Measurements from ENCODE around the gene FAM200C. TPM values are rescaled to one million over a fixed set of nuclear protein-coding genes. Genes with fewer than 3 reads are reported as not detected.

The FAM200C gene
- total RNA-seq, 2 donors from 2014 or later: 2.7 to 6.0 TPM

GRCh38 chr5:160380041-160380440 is 19.8 kb downstream of the FAM200C start:
- H3K4me1 ChIP-seq (ENCODE audit: control insufficient read depth in 1 of 2, low read depth in 2 of 2): peaks cover 0 to 16% of the 10 kb centered on the region in 2 donors
- H3K36me3 ChIP-seq: no peaks in the 10 kb centered on the region
- no peak for TF ChIP-seq CTCF (IDR thresholded peaks at IDR 0.05)
- no peak overlapping the region for H3K27ac ChIP-seq
- DNase-seq (ENCODE audit: low spot score): no peak
- no peaks in the 10 kb centered on the region for H3K9me3 ChIP-seq
- H3K4me3 ChIP-seq: no peak overlapping the region
- no peak for ATAC-seq (ENCODE audit: insufficient number of reproducible peaks, low FRiP score, low read depth)
- no peaks in the 10 kb centered on the region for H3K27me3 ChIP-seq (replicated peaks; ENCODE audit: insufficient read depth)

- Histone ChIP-seq H3K9me3 (no peaks in the 10 kb centered on the region), H3K27me3 (replicated peaks; ENCODE audit: insufficient read depth) (no peaks in the 10 kb centered on the region), H3K4me1 (ENCODE audit: control insufficient read depth in 1 of 2, low read depth in 2 of 2) (peaks cover 0 to 16% of the 10 kb centered on the region in 2 donors), H3K4me3 (no peak overlapping the region), H3K36me3 (no peaks in the 10 kb centered on the region), H3K27ac (no peak overlapping the region)
- ATAC-seq (ENCODE audit: insufficient number of reproducible peaks, low FRiP score, low read depth) (no peak), DNase-seq (ENCODE audit: low spot score) (no peak)
- TF ChIP-seq CTCF (IDR thresholded peaks at IDR 0.05): no peak
These were observed 20.3 kb downstream of the FAM200C start for GRCh38 chr5:160379511-160379910.

GRCh38 chr5:160378330-160378729 is 21.5 kb downstream of the FAM200C start:
- no peaks in the 10 kb centered on the region for H3K9me3 ChIP-seq
- no peaks in the 10 kb centered on the region for H3K27me3 ChIP-seq (replicated peaks; ENCODE audit: insufficient read depth)
- peaks cover 0 to 16% of the 10 kb centered on the region in 2 donors for H3K4me1 ChIP-seq (ENCODE audit: control insufficient read depth in 1 of 2, low read depth in 2 of 2)
- DNase-seq (ENCODE audit: low spot score) (no peak), ATAC-seq (ENCODE audit: insufficient number of reproducible peaks, low FRiP score, low read depth) (no peak)
- TF ChIP-seq CTCF (IDR thresholded peaks at IDR 0.05): no peak
- H3K36me3 ChIP-seq: no peaks in the 10 kb centered on the region
- no peak overlapping the region for H3K27ac ChIP-seq
- no peak overlapping the region for H3K4me3 ChIP-seq

GRCh38 chr5:160377651-160378050 is 22.2 kb downstream of the FAM200C start:
- H3K4me1 ChIP-seq (ENCODE audit: control insufficient read depth in 1 of 2, low read depth in 2 of 2): peaks cover 0 to 16% of the 10 kb centered on the region in 2 donors
- no peak overlapping the region for H3K4me3 ChIP-seq
- no peaks in the 10 kb centered on the region for H3K36me3 ChIP-seq
- H3K27me3 ChIP-seq (replicated peaks; ENCODE audit: insufficient read depth): no peaks in the 10 kb centered on the region
- no peak overlapping the region for H3K27ac ChIP-seq
- no peak for DNase-seq (ENCODE audit: low spot score)
- no peak for ATAC-seq (ENCODE audit: insufficient number of reproducible peaks, low FRiP score, low read depth)
- TF ChIP-seq CTCF (IDR thresholded peaks at IDR 0.05): no peak
- H3K9me3 ChIP-seq: no peaks in the 10 kb centered on the region

- Histone ChIP-seq H3K4me3 (no peak overlapping the region), H3K4me1 (ENCODE audit: control insufficient read depth in 1 of 2, low read depth in 2 of 2) (peaks cover 0 to 16% of the 10 kb centered on the region in 2 donors), H3K36me3 (no peaks in the 10 kb centered on the region), H3K27ac (no peak overlapping the region), H3K27me3 (replicated peaks; ENCODE audit: insufficient read depth) (no peaks in the 10 kb centered on the region), H3K9me3 (no peaks in the 10 kb centered on the region)
- TF ChIP-seq CTCF (IDR thresholded peaks at IDR 0.05): no peak
- DNase-seq (ENCODE audit: low spot score) (no peak), ATAC-seq (ENCODE audit: insufficient number of reproducible peaks, low FRiP score, low read depth) (no peak)
These were observed 23.4 kb downstream of the FAM200C start for GRCh38 chr5:160376416-160376815.

Data from thoracic aorta (tissue), 2 donors.